GM18520 (cell line): ENCODE measurements around the gene DIPK1B.

ENCODE experiments used
- ATAC-seq: cut with Tn5 transposase; IDR thresholded peaks from one replicate; pipeline ENCODE4 v1.9.1; 2021; ENCODE audit not compliant: unreplicated experiment

Gene DIPK1B

DNA sequence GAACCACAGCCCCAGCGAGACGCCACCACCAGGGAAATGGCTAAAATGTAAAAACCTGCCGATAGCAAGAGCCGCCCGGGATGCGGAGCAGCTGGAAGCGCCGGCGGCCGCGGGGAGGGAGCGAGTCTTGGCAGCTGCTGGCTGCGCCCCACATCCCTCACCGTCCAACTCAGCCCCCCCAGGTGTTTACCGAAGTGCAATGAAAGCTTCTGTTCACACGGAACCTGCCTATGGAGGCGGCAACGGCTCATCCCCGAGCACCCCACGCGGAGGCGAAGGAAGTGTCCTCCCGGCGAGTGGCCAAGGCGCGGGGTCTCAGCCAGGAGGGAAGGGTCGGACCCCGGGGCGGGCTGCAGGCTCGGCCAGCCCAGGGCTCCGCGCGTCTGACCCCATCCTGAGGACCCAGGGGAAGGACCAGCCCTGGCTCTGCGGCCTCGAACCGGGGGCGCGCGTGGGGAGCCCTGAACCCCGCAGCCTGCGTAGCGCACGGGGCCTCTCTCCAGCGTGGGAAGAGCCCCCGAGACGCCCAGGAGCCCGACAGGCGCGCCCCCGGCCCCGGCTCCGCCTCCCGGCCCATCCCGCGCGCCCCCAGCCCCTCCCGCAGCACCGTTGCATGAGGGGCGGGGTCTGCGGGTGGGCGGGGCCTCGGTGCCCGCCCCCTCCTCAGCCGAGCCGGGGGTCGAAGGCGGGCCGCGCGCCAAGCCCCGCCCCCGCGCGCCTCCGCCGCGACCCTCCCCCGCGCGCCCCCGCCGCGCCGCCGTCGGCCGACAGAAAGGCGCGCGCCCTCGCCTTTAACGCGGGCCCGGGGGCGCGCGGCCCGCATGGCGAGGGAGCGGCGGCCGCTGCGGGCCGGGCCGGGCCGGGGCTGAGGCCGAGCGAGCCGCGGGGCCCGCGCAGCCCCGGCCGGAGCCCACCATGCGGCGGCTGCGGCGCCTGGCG is at the start of gene DIPK1B:
TSS of gene DIPK1B (plus strand) at position 822 of the 939 bp plus-strand sequence. CDS start at position 916, 94 bp downstream.
- no peak for ATAC-seq

DNA sequence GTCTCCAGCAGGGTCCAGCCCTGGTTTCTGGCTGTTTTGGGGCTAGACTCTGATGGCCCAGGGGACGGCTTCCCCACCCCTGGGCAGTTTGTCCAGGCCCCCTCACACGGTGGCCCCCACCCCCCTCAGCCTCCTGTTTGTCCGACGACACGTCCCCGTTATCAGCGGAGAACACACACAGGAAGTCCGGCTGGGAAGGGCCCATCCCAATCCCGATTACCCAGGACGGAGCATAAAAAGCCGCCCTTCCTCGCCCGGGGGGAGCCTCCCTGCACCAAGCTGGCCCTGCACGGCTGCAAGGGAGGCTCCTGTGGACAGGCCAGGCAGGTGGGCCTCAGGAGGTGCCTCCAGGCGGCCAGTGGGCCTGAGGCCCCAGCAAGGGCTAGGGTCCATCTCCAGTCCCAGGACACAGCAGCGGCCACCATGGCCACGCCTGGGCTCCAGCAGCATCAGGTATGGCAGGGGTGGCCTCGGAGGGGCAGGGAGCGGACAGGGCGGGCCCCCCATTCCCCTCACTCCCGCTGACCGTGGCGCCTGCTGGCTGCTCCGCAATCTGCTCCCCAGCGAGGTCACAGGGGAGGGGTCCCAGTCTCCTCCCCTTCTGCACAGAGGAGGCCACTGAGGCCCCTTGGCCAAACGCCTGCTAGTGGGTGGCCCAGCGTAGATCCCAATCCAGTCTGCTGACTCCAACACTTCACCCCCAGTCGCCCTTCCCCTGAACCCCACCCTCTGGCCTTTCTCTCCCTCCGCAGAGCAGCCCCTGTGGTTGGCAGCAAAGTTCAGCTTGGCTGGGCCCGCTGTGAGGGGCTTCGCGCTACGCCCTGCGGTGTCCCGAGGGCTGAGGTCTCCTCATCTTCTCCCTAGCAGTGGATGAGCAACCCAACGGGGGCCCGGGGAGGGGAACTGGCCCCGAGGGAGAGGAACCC is 49.5 kb upstream of the DIPK1B start, which contains the start of gene EGFL7:
TSS of gene EGFL7 (plus strand) at position 261 of the 926 bp plus-strand sequence. CDS start 5,367 bp downstream, outside the sequence.
- ATAC-seq = no peak

DNA sequence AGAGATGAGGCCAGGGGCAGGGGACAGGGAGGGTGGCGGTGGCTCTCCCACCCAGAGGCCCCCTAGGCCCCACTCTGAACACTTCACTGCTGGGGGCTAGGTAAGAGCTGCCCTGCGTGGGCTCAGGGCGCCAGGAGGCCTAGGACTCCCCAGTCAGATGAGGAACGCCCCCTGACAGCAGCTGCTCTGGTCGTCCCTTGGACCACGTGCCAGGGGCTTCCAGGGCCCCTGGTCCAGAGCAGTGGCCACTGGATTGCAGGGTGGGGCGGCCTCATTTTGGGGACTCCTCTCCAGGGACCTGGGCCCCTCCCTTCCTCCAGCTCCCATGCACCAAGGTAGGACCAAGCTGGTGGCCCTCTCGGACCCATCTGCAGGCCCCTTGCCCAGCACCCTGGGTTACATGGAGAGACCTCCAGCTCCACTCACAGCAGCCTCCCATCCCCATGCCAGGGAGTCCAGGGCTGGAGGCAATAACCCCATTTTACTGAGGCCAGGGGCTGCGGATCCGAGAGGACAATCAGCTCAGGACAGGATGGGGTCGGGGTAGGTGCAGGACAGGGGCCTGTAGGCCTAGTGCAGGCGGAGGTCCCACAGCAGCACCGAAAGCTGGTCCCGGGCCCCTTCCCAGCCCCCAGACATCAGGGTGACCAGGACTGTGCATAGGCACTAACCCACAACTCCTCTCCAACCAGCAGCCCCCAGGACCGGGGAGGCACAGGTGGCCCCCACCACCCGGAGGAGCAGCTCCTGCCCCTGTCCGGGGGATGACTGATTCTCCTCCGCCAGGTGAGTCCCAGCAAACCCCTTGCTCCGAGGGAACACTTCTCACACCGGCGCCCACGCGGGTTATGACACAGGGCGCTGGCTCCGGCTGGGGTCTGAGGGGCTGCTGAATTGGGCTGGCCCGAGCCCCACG is 48.1 kb upstream of the DIPK1B start:
- no peak for ATAC-seq

DNA sequence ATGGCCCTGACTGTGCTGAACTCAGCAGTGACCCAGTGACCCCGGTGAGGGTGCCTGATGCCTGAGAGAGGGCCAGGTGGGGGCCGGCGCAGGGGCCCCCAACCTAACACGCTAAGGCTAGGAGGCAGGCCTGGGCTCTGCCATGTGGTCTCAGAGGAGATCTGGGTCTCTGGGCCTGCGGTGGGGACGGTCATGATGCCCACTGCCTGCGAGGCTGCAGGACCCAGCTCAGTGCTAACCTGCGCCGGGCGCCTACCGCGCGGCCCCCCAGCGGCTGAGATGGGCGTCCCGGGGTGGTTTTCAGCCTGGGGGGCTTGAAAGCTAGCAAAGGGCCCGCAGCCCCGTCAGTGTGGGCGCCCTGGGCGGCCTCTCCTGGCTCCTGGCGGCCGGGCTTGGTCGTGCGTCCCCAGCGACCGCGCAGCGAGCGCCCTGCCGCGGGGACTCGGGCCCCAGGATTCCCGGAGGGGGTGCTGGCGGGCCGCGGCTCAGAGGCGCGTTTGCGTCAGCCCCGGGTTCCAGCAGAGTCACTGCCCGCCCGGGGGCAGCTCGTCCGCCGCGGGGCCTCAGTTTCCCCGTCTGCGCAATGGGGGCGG is 47.2 kb upstream of the DIPK1B start:
- no peak for ATAC-seq

DNA sequence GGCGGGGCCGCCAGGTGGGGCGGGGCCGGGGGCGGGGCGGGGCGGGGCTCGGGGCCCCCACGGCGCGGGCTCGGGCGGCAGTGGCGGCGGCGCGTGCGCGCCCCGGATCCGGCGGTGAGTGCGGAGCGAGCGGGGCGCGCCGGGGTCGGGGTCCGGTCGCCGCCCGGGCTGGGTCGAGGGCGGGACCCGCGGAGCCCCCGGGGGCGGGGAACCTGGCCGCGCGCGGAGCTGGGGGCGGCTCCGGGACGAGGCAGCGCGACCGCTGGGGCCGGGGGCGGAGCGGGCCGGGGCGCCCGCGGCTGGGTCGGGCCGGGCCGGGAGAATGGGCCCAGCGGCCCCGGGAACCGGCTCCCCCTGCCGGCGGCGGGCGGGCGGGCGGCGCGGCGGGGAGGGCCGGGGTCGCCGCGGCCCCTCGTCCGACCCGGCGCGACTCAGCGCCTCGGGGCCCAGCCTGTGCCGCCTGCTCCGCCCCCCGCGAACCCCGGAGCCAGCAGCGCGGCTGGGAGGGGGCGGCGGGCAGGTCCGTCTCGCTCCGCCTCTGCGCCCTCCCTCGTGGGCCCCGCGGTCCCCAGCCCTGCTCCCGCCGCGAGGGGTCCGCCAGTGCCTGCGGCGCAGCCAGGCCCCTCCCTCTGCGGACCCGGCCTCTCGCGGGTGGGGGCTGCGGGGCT is 46.5 kb upstream of the DIPK1B start:
- ATAC-seq = no peak

DNA sequence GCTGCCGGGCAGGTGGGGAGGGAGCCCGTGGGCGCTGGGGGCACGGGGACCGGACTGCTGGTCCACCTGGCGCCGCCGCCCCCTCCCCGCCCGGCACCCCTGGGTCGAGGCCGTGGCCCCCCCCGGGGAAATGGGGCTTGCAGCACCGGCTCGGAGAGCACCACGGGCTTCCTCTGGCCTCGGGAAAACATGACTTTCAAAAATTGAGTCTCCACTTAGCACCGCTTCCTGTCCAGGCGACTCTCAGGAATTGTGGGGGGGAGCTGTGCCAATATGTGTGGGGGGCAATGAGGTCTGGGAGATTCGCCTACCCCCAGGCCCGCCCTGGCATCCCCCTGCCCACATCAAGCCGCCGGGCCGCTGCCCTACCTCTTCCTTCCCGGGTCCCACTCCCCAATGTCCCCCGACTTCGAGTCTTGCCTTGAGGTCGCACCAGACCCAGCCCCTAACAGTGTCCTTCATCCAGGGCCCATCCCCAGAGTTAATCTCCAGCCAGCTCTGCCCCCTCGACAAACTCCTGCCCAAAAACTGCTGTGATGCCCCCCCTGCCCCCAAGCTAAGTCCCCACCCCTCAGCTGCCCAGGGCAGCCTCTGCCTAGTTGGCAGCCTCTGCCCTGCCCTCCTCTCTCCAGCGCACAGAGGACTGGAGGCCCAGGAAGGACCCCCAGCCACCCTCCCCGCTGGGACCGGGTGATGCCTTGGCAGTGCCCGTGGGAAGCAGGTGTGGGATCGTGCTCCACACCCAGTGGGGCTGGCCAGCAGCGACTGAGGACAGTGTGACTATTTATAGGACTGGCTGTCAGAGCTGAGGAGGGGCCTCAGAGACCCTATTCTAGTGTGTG is 45.8 kb upstream of the DIPK1B start:
- ATAC-seq = no peak

DNA sequence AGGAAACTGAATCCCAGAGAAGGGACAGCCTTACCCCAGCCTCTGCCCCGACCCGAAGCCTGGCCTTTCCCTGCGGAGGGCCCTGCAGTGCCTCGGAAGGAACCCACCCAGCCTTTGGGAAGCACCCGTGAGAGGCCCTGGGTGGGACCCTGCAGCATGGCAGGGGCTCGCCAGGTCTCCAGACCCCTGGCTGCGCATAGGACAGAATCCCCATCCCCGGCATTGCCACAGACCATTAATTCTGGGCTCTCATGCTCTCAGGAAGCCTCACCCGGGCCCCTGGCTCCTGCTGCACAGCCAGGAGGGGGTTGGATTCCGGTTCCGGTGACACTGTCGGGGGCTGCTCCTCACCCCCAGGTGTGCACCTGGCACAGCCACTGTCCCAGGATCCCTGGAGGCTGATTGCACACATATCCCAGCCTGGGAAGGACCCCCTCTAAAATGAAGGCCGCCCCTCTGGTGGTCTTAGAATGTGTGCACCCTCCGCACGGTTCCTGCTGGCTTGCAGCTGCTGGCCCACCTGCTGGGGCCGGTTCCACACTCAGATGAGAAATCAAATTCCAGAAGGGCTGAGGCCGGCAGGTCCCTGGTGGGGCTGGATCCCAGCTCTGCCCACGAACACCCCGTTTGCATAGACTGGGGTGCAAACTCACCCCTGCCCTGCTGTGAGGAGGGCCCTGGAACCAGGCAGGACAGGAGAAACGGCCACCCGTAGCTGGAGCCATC is 45.0 kb upstream of the DIPK1B start:
- ATAC-seq = no peak

DNA sequence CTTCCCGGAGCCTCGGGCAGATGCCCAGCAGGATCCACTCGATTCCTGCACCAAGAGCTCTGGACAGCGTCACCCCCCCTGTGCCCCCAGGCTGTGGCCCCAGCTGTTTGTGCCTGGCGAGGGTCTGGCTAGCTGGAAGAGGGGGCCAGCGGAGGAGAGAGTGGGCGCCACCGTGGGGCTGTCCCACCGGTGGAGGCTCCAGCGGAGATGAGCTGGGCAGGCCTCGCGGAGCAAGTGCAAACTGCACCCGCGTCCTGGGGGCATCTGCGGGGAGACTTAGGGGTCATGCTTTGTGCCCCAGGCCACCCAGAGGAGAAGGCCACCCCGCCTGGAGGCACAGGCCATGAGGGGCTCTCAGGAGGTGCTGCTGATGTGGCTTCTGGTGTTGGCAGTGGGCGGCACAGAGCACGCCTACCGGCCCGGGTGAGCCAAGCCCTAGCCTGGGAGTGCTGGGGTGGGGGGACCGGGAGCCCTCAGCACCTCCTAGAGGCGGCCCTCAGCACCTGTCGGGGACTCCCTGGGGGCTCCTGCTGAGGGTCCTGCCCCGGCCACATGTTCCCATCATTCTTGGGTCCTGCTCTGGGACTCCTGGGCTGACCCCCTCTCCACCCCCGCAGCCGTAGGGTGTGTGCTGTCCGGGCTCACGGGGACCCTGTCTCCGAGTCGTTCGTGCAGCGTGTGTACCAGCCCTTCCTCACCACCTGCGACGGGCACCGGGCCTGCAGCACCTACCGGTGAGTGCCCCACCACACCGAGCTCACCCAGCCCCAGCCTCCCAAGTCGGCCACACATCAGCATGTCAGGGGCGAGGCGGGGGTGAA is 44.2 kb upstream of the DIPK1B start:
- ATAC-seq = no peak

DNA sequence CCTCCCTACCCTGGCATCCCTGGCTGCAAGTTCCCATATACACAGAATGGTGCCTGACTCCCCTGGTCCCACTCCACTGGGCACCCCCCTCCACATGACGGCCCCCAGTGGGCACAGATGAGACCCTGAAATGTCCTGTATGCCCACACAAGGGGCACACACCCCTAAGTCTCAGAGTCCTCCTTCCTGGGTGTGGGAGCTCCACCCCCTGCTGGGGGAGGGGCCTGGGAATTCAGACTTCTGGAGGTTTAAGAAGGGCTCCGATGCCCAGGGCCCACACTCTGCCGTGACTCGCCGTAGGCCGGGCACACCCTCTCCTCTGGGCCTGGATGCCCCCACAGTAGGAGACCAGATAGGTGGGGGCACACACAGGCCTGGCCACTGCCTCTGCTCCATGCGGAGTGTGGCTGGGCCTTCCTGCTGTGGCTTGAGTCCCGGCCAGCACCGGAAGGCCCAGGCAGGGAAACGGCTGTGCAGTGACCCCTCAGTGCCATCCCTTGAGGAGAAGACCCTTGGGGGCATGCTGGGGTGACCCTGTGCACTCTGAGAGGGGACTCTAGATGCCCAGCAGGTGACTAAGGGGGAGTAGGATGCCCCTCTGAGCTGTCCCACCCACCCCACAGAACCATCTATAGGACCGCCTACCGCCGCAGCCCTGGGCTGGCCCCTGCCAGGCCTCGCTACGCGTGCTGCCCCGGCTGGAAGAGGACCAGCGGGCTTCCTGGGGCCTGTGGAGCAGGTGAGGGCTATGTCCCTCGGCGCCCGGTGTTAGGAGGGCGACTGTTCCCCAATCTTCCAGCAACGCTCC is 43.2 kb upstream of the DIPK1B start:
- ATAC-seq = no peak

DNA sequence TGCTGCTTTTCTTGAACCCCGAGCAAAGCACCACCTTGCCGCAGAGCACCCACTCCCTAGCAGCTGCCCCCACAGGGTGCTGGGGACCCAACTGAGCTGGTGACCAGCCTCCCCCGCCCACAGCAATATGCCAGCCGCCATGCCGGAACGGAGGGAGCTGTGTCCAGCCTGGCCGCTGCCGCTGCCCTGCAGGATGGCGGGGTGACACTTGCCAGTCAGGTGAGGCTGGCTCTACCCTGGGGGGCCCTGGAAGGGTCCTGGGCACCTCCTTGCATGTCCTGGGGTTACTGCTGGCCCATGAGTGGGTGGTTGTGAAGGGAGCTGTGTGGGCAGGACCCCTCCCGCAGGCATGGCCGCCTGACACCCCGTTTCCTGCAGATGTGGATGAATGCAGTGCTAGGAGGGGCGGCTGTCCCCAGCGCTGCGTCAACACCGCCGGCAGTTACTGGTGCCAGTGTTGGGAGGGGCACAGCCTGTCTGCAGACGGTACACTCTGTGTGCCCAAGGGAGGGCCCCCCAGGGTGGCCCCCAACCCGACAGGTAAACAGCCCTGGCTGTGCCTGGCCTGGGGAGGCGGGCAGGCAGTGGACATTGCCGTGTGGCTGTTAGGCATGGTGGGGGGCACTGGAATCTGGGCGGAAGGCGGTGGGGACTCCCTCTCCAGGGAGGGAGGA is 42.4 kb upstream of the DIPK1B start:
- no peak for ATAC-seq

DNA sequence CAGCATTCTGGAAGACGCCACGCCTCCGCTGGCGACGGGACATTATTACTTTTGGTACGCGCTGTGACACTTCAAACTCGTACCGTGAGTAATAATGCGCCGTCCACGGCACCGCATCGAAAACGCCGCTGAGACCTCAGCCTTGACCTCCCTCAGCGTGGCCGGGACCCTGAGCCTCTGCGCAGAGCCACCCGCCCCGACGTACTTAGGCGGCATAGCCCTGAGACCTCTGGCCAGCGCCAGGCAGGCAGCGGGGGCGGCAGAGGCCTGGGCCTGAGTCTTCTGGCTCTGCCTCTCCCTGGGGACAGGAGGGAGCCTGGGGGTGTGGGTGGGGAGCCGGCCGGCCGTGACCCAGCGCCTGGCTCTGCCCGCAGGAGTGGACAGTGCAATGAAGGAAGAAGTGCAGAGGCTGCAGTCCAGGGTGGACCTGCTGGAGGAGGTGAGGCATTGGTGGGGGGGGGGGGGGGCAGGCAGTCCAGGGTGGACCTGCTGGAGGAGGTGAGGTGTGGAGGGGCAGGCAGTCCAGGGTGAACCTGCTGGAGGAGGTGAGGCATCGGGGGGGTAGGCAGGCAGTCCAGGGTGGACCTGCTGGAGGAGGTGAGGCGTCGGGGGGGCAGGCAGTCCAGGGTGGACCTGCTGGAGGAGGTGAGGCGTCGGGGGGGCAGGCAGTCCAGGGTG is 41.7 kb upstream of the DIPK1B start:
- ATAC-seq = no peak

DNA sequence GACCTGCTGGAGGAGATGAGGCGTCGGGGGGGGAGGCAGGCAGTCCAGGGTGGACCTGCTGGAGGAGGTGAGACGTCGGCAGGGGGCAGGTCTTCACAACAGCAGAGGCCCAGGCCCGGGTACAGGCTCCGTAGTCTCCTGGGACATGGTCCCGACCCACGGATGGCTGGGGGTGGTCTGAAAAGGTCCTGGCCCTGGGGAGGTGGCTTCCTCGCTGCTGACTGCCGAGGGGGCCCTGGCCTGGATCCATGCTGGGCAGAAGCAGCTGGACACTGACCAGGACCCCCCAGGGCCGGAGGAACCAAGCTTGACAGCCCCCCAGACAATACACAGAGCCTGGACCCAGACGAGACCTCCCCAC is 41.1 kb upstream of the DIPK1B start:
- ATAC-seq = no peak

DNA sequence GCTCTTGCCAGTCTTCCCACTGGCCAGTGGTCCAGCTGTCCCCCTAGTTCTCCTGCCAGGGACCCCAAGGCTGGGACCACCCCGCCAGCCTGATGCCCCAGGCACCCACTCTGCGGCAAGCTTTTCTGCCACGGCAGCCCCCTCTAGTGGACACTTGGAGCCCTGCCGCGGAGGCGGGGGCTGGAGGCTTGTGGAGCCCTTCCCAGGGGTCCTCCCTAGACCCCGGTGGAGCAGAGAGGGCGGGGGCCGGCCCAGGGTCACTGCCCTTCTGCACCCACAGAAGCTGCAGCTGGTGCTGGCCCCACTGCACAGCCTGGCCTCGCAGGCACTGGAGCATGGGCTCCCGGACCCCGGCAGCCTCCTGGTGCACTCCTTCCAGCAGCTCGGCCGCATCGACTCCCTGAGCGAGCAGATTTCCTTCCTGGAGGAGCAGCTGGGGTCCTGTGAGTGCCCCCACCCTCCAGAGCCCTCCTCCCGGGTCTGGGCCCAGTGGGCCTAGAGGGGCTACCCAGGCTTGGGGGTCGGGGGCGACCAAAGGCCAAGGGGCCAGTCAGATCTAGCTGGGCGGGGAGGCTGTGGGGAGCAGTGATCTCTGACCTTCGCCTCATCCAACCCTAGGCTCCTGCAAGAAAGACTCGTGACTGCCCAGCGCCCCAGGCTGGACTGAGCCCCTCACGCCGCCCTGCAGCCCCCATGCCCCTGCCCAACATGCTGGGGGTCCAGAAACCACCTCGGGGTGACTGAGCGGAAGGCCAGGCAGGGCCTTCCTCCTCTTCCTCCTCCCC is 40.5 kb upstream of the DIPK1B start:
- no peak for ATAC-seq

DNA sequence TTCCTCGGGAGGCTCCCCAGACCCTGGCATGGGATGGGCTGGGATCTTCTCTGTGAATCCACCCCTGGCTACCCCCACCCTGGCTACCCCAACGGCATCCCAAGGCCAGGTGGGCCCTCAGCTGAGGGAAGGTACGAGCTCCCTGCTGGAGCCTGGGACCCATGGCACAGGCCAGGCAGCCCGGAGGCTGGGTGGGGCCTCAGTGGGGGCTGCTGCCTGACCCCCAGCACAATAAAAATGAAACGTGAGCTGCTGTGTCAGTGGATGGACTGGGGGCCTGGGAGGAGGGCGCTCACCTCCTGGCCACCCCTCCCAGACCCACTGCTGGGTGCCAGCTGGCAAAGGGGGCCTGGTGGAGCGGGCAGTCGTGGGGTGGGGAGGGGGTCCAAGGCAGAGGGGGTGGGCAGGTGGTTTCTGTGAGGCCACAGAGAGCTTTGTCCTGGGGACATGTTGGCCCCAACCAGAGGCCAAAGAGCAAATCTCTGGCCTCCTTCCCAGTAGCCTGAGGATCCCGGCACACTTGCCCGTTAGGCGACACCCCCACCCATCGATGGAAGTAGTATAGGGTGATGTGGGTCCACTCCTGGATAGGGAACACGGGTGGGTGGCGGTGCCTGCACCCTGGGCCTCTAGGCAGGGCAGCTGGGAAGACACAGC is 39.8 kb upstream of the DIPK1B start:
- ATAC-seq = no peak
